WI38 (cell line): Measurements from ENCODE around the gene MAMLD1.

Experiments
- H3K4me3 ChIP-seq: 2 replicates; pipeline ENCODE4 v1.5.1; 2011; ENCODE audit warnings: low read depth, mild to moderate bottlenecking, control low read depth, low read length
- CTCF ChIP-seq: IDR thresholded peaks from 2 replicates; pipeline ENCODE4 v1.5.1; 2012; ENCODE audit warnings: low read depth, mild to moderate bottlenecking, control low read depth, low read length

MAMLD1 gene

DNA sequence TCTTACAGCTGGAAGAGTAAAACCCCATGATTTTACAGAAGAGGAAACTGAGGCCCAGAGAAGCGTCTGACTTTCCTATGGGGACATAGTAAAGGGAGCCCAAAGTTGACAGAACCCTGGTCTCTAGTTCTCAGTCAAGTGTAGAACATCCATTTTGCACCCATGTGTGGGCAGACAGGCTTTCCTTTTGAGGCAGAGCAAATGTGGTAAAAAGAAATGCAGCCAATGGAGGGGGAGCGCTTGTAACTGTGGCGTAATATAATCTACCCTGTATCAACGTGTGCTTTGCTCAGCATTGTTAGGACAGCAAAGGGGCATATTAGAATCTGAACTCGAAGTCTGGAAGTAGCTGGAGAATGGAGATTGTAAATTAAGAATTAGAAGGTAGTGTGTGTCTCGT lies 8.8 kb downstream of the MAMLD1 start:
- TF ChIP-seq CTCF: no peak
- H3K4me3 ChIP-seq: no peak overlapping the region

GRCh38 chrX:150372280-150372679 lies 9.2 kb downstream of the MAMLD1 start:
- no peak overlapping the region for H3K4me3 ChIP-seq
- no peak for TF ChIP-seq CTCF

DNA sequence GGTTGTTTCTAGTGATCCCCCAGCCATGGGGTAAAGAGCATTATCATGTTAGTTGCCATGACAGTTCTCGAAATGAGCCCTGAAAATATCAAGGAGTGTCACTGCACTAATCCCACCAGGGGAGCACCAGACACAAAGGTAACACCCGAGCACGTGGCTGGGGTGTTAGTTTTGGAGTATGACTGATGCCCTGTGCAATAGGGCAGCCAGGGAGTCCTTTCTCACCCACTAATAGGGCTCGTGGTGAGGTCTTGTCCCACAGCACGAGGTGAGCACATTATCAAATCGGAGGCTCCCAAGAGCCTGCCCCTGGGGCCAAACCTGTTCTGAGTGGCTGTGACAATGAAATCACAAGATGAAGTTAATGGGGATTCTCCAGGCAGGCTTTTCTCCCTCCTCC lies 9.6 kb downstream of the MAMLD1 start:
- H3K4me3 ChIP-seq: no peak overlapping the region
- TF ChIP-seq CTCF: no peak

- no peak for TF ChIP-seq CTCF
- H3K4me3 ChIP-seq: no peak overlapping the region
Observed at GRCh38 chrX:150375243-150375770, 12.2 kb downstream of the MAMLD1 start.

DNA sequence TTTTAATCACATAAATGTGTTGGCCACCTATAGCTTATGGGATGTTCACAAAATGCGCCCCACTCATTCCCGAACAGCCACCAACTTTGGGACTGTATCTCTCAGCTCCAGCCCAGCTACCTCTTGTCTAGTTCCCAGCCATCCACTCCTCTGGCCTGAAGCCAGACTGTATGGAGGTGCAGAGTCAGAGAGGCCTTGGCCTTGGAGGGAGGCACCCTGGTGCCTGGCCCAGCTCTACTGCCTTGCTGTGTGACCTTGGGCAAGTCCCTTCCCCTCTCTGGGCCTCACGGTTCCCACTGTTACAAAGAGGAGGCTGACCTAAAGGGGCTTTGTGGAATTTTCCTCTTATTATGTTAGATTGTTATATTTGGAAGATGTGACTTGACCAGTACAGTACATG lies 13.9 kb downstream of the MAMLD1 start:
- TF ChIP-seq CTCF: no peak
- H3K4me3 ChIP-seq: no peak overlapping the region

- no peak for TF ChIP-seq CTCF
- H3K4me3 ChIP-seq: no peak overlapping the region
Observed at GRCh38 chrX:150405006-150405405, 41.9 kb downstream of the MAMLD1 start.

DNA sequence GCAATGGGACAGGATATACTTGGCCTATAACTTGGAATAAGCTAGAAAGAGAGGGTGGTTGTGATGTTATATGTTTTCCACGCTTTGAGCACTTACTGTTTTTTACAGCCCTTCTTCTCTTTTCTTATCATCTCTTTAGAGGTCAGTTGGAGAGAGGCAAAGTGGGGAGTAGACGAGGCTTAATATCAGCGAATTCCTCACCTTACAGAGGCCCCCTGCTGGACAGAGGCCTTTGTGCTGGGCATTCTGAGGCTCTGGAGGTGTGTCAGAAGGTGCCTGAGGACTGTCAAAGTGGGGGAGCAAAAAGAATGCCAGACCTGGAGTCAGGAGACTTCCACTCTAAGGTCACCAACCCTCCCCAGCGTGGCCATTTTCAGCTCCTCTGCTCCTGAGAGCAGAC lies 42.5 kb downstream of the MAMLD1 start:
- H3K4me3 ChIP-seq: no peak overlapping the region
- no peak for TF ChIP-seq CTCF
